SU-DHL-6 (cell line): Measurements from ENCODE around the gene C20orf144.

Experiments
- H2AFZ ChIP-seq: fragments of 200-600 bp; sonication (generic); 2 replicates; pipeline ENCODE4 v1.6.1; 2014; ENCODE audit warnings: low read depth, mild to moderate bottlenecking, moderate library complexity, mixed read lengths, antibody characterized with exemption, low read length; ENCODE audit not compliant: severe bottlenecking
- H3F3A ChIP-seq: fragments of 200-600 bp; shearing (Covaris generic); 2 replicates; pipeline ENCODE4 v1.6.0; 2016; ENCODE audit warnings: antibody characterized with exemption, mild to moderate bottlenecking; ENCODE audit not compliant: insufficient read depth
- H3K27ac ChIP-seq: fragments of 200-600 bp; sonication (generic); 2 replicates; pipeline ENCODE4 v1.5.1; 2016; ENCODE audit warnings: low read depth, mild to moderate bottlenecking, low read length, moderate library complexity, mixed read lengths
- H3K27me3 ChIP-seq: fragments of 200-600 bp; sonication (generic), shearing (Covaris generic); 2 replicates; pipeline ENCODE4 v1.6.0; 2014; ENCODE audit warnings: mild to moderate bottlenecking, low read length
- H3K36me3 ChIP-seq: fragments of 200-600 bp; sonication (generic); 2 replicates; pipeline ENCODE4 v1.6.1; 2014; ENCODE audit warnings: mild to moderate bottlenecking, low read length, mixed read lengths
- H3K4me2 ChIP-seq: fragments of 300-600, 200-600 bp; shearing (Covaris generic), sonication (generic); 2 replicates; pipeline ENCODE4 v1.6.0; 2014; ENCODE audit warnings: low read length, low read depth, mild to moderate bottlenecking; ENCODE audit not compliant: poor library complexity, severe bottlenecking
- H3K4me3 ChIP-seq: fragments of 200-600 bp; sonication (generic); 2 replicates; pipeline ENCODE4 v1.5.1; 2014; ENCODE audit warnings: antibody characterized with exemption, low read length, mild to moderate bottlenecking, mixed read lengths; ENCODE audit not compliant: insufficient read depth, poor library complexity, severe bottlenecking
- H3K79me2 ChIP-seq: fragments of 200-600 bp; sonication (generic); 2 replicates; pipeline ENCODE4 v1.6.1; 2014; ENCODE audit warnings: mild to moderate bottlenecking, low read length, moderate library complexity; ENCODE audit not compliant: insufficient read depth
- H3K9ac ChIP-seq: fragments of 200-600 bp; sonication (generic); 2 replicates; pipeline ENCODE4 v1.7.0; 2014; ENCODE audit warnings: mild to moderate bottlenecking, low read length
- H3K9me2 ChIP-seq: fragments of 200-600 bp; sonication (generic); replicated peaks from 2 replicates; pipeline ENCODE4 v1.6.1; 2014; ENCODE audit warnings: low read length; ENCODE audit not compliant: insufficient read depth
- H3K9me3 ChIP-seq: fragments of 200-600 bp; sonication (generic); 2 replicates; pipeline ENCODE4 v1.6.1; 2014; ENCODE audit warnings: low read length, mixed read lengths; ENCODE audit not compliant: insufficient read depth
- H4K20me1 ChIP-seq: fragments of 200-600 bp; sonication (generic); 2 replicates; pipeline ENCODE4 v1.6.1; 2014; ENCODE audit warnings: low read depth, mild to moderate bottlenecking, antibody characterized with exemption, low read length, moderate library complexity, mixed read lengths
- CTCF ChIP-seq: fragments of 200-600 bp; sonication (generic); IDR thresholded peaks from one replicate; pipeline ENCODE4 v1.5.1; 2017; ENCODE audit warnings: antibody characterized with exemption, mild to moderate bottlenecking, low read length, moderate library complexity; ENCODE audit not compliant: insufficient read depth, poor library complexity, severe bottlenecking
- EZH2phosphoT487 ChIP-seq: fragments of 200-600 bp; sonication (generic), shearing (Covaris generic); conservative IDR thresholded peaks from 2 replicates; pipeline ENCODE4 v1.6.1; 2018; ENCODE audit warnings: mild to moderate bottlenecking, antibody characterized with exemption, low read length, moderate library complexity, mixed read lengths

Gene C20orf144

GRCh38 chr20:33672426-33673113 is 10.4 kb downstream of the C20orf144 start:
- H3F3A ChIP-seq: peaks cover 44% of the 10 kb centered on the region
- no peaks in the 10 kb centered on the region for H3K27me3 ChIP-seq
- H3K9me2 ChIP-seq: no peaks in the 10 kb centered on the region
- TF ChIP-seq EZH2phosphoT487 (no peak), CTCF (no peak)
- H3K4me3 ChIP-seq: peak overlapping the region; percentile 93
- no peaks in the 10 kb centered on the region for H4K20me1 ChIP-seq
- 0 out of 2 replicates have a peak, but pooled peaks cover 5% of the 10 kb centered on the region for H3K36me3 ChIP-seq
- H2AFZ ChIP-seq: no peak overlapping the region
- H3K9ac ChIP-seq: peak overlapping the region; percentile 86
- H3K9me3 ChIP-seq: no peaks in the 10 kb centered on the region
- peak overlapping the region; percentile 78 for H3K27ac ChIP-seq
- peak overlapping the region; percentile 99 for H3K4me2 ChIP-seq
- H3K79me2 ChIP-seq: peaks cover 38% of the 10 kb centered on the region

GRCh38 chr20:33673114-33673409 is 10.9 kb downstream of the C20orf144 start:
- Histone ChIP-seq H4K20me1 (no peaks in the 10 kb centered on the region), H3K36me3 (0 out of 2 replicates have a peak, but pooled peaks cover 9% of the 10 kb centered on the region), H3K4me2 (peak overlapping the region; percentile 99), H3K27ac (peak overlapping the region; percentile 78), H3F3A (peaks cover 43% of the 10 kb centered on the region), H3K9ac (peak overlapping the region; percentile 86), H3K4me3 (peak overlapping the region; percentile 93), H3K9me3 (no peaks in the 10 kb centered on the region), H3K27me3 (no peaks in the 10 kb centered on the region), H3K79me2 (peaks cover 37% of the 10 kb centered on the region), H3K9me2 (no peaks in the 10 kb centered on the region), H2AFZ (no peak overlapping the region)
- TF ChIP-seq CTCF: no peak

GRCh38 chr20:33673410-33674293 is 11.5 kb downstream of the C20orf144 start:
- TF ChIP-seq EZH2phosphoT487 (no peak), CTCF (no peak)
- Histone ChIP-seq H3F3A (peaks cover 37% of the 10 kb centered on the region), H3K9me3 (no peaks in the 10 kb centered on the region), H3K27me3 (no peaks in the 10 kb centered on the region), H3K4me2 (peak overlapping the region; percentile 99), H3K79me2 (peaks cover 31% of the 10 kb centered on the region), H3K9ac (peak overlapping the region; percentile 86), H2AFZ (no peak overlapping the region), H3K36me3 (0 out of 2 replicates have a peak, but pooled peaks cover 10% of the 10 kb centered on the region), H3K9me2 (no peaks in the 10 kb centered on the region), H4K20me1 (no peaks in the 10 kb centered on the region), H3K27ac (peak overlapping the region; percentile 78), H3K4me3 (peak overlapping the region; percentile 93)
